OCI-LY1 (cell line): ENCODE data around the gene TCIRG1.

Experiments
- H2AFZ ChIP-seq: fragments of 200-600 bp; sonication (generic), shearing (Covaris generic); 2 replicates; pipeline ENCODE4 v1.6.0; 2014; ENCODE audit warnings: antibody characterized with exemption, mild to moderate bottlenecking, low read length
- H3F3A ChIP-seq: fragments of 200-600 bp; sonication (generic), shearing (Covaris generic); 2 replicates; pipeline ENCODE4 v1.6.0; 2014; ENCODE audit warnings: mild to moderate bottlenecking, antibody characterized with exemption, low read length, moderate library complexity; ENCODE audit not compliant: insufficient read depth
- H3K27ac ChIP-seq: fragments of 200-600 bp; sonication (generic); 2 replicates; pipeline ENCODE4 v1.5.1; 2014; ENCODE audit warnings: low read length, mixed run types, mild to moderate bottlenecking, low read depth; ENCODE audit not compliant: poor library complexity, severe bottlenecking
- H3K27me3 ChIP-seq: fragments of 200-600 bp; sonication (generic); 2 replicates; pipeline ENCODE4 v1.6.0; 2014; ENCODE audit warnings: antibody characterized with exemption, mild to moderate bottlenecking, low read length, moderate library complexity; ENCODE audit not compliant: insufficient read depth
- H3K36me3 ChIP-seq: fragments of 200-600 bp; sonication (generic); 2 replicates; pipeline ENCODE4 v1.6.1; 2014; ENCODE audit warnings: mild to moderate bottlenecking, antibody characterized with exemption, low read length, moderate library complexity, mixed read lengths; ENCODE audit not compliant: insufficient read depth
- H3K4me1 ChIP-seq: fragments of 200-600 bp; sonication (generic); 2 replicates; pipeline ENCODE4 v1.5.1; 2014; ENCODE audit warnings: mild to moderate bottlenecking, low read length, moderate library complexity; ENCODE audit not compliant: insufficient read depth, severe bottlenecking
- H3K4me2 ChIP-seq: fragments of 200-600 bp; sonication (generic), shearing (Covaris generic); 2 replicates; pipeline ENCODE4 v1.6.1; 2014; ENCODE audit warnings: low read length
- H3K4me3 ChIP-seq: fragments of 200-600 bp; sonication (generic); 2 replicates; pipeline ENCODE4 v1.5.1; 2014; ENCODE audit warnings: low read length, low read depth, mild to moderate bottlenecking, mixed read lengths; ENCODE audit not compliant: poor library complexity, severe bottlenecking
- H3K79me2 ChIP-seq: fragments of 200-600 bp; shearing (Covaris generic); 2 replicates; pipeline ENCODE4 v1.6.1; 2016; ENCODE audit warnings: mixed run types, low read length, mixed read lengths; ENCODE audit not compliant: insufficient read depth
- H3K9ac ChIP-seq: fragments of 200-600 bp; sonication (generic), shearing (Covaris generic); 2 replicates; pipeline ENCODE4 v1.6.1; 2014; ENCODE audit warnings: mild to moderate bottlenecking, low read length, mixed read lengths
- H3K9me2 ChIP-seq: fragments of 200-600 bp; sonication (generic), shearing (Covaris generic); 2 replicates; pipeline ENCODE4 v1.6.1; 2014; ENCODE audit warnings: low read depth, mild to moderate bottlenecking, low read length, mixed read lengths
- H3K9me3 ChIP-seq: fragments of 200-600 bp; shearing (Covaris generic); 2 replicates; pipeline ENCODE4 v1.6.1; 2014; ENCODE audit warnings: low read length, mixed read lengths
- H4K20me1 ChIP-seq: fragments of 200-600 bp; sonication (generic), shearing (Covaris generic); 2 replicates; pipeline ENCODE4 v1.6.0; 2016; ENCODE audit warnings: mild to moderate bottlenecking, low read length; ENCODE audit not compliant: insufficient read depth
- EZH2 ChIP-seq: fragments of 200-600 bp; sonication (generic), shearing (Covaris generic); IDR thresholded peaks from 2 replicates; pipeline ENCODE4 v1.8.0; 2017; ENCODE audit warnings: borderline replicate concordance, mixed run types, mild to moderate bottlenecking, antibody characterized with exemption, low read length, moderate library complexity, mixed read lengths
- TF ChIP-seq, protein P1 (sequence below): fragments of 200-600 bp; sonication (generic), shearing (Covaris generic); IDR thresholded peaks from 2 replicates; pipeline ENCODE4 v1.5.1; 2017; ENCODE audit warnings: mild to moderate bottlenecking, antibody characterized with exemption, low read length, moderate library complexity, mixed read lengths

TCIRG1 gene

DNA sequence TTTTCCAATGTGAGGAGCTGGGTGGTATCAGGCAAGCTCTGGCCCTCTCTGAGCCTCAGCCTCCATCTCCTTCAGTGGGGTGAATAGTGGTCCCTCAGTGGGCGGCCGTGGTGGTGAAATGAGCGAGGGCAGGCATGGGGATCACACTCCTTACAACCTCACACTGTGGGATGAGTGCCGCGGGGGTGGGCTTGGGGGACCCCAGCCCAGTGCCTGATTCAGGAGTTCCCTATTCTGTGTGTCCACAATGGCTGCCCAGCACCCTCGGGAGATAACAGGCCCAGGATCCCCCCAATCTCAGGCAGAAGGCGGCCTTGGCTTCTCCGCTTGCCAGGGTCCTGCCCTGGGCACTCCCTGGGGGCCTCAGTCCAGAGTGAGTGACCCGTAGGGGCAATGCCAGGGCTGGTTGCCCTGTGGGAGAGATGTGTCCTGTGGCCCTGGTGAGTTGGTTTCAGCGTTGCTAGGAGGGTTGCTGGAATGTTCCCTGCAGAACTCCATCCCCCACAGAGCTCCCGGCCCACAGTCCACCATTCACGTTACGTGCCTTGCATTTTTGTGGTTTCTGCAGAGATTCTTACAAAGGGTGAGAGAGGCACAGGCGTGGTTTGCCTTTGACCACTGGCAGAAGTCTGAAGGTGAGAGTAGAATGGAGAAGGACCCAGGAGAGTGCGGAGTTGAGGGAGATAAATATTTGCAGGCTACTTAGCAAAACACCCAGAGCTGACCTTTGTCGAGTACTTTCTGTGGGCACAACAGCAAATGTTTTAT is 25.8 kb upstream of the TCIRG1 start:
- H3K4me3 ChIP-seq = no peak overlapping the region
- peaks cover 5% of the 10 kb centered on the region for H3K27me3 ChIP-seq
- H4K20me1 ChIP-seq = no peaks in the 10 kb centered on the region
- no peaks in the 10 kb centered on the region for H3K9me2 ChIP-seq
- H3K36me3 ChIP-seq = no peaks in the 10 kb centered on the region
- no peak overlapping the region for H2AFZ ChIP-seq
- no peaks in the 10 kb centered on the region for H3K79me2 ChIP-seq
- H3K4me2 ChIP-seq = no peak overlapping the region
- H3K27ac ChIP-seq = no peak overlapping the region
- peaks cover 21% of the 10 kb centered on the region for H3K4me1 ChIP-seq
- H3K9me3 ChIP-seq = no peaks in the 10 kb centered on the region
- H3F3A ChIP-seq = no peaks in the 10 kb centered on the region
- TF ChIP-seq, protein P1, sequence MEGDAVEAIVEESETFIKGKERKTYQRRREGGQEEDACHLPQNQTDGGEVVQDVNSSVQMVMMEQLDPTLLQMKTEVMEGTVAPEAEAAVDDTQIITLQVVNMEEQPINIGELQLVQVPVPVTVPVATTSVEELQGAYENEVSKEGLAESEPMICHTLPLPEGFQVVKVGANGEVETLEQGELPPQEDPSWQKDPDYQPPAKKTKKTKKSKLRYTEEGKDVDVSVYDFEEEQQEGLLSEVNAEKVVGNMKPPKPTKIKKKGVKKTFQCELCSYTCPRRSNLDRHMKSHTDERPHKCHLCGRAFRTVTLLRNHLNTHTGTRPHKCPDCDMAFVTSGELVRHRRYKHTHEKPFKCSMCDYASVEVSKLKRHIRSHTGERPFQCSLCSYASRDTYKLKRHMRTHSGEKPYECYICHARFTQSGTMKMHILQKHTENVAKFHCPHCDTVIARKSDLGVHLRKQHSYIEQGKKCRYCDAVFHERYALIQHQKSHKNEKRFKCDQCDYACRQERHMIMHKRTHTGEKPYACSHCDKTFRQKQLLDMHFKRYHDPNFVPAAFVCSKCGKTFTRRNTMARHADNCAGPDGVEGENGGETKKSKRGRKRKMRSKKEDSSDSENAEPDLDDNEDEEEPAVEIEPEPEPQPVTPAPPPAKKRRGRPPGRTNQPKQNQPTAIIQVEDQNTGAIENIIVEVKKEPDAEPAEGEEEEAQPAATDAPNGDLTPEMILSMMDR = no peak
- TF ChIP-seq EZH2 = no peak
- no peak overlapping the region for H3K9ac ChIP-seq

DNA sequence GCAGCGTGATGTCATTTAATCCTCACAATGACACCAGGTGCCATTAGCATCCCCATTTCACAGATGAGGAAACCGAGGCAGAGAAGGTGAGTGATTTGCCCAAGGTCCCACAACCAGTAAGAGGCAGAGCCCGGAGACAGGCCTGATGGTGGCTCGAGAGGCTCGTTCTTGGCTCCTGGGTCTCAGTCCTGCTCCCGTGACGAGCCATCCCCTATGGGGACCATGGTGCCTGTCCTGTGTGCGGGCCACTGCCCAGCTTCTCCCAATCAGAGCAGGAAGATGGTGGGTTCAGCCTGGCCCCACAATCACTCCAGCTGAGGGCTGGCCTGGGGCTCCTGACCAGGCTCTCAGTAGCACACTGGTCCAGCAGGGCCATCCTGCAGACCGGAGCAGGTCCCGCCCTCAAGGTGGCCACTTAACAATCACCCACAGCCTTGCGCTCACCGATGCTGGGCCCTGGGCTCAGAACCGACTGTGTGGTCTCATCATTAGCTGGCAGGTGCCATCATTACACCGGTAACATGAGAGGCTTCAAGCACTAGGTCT is 25.1 kb upstream of the TCIRG1 start:
- H3K27me3 ChIP-seq = peaks cover 5% of the 10 kb centered on the region
- H3K4me1 ChIP-seq = peaks cover 14% of the 10 kb centered on the region
- H3K79me2 ChIP-seq = no peaks in the 10 kb centered on the region
- H3K9me3 ChIP-seq = no peaks in the 10 kb centered on the region
- H3K4me2 ChIP-seq = no peak overlapping the region
- no peaks in the 10 kb centered on the region for H4K20me1 ChIP-seq
- H3K27ac ChIP-seq = no peak overlapping the region
- no peak for TF ChIP-seq EZH2
- TF ChIP-seq, protein P1 = no peak
- H3K9ac ChIP-seq = no peak overlapping the region
- no peaks in the 10 kb centered on the region for H3F3A ChIP-seq
- H3K36me3 ChIP-seq = no peaks in the 10 kb centered on the region
- H3K9me2 ChIP-seq = no peaks in the 10 kb centered on the region
- H3K4me3 ChIP-seq = no peak overlapping the region
- H2AFZ ChIP-seq = no peak overlapping the region

DNA sequence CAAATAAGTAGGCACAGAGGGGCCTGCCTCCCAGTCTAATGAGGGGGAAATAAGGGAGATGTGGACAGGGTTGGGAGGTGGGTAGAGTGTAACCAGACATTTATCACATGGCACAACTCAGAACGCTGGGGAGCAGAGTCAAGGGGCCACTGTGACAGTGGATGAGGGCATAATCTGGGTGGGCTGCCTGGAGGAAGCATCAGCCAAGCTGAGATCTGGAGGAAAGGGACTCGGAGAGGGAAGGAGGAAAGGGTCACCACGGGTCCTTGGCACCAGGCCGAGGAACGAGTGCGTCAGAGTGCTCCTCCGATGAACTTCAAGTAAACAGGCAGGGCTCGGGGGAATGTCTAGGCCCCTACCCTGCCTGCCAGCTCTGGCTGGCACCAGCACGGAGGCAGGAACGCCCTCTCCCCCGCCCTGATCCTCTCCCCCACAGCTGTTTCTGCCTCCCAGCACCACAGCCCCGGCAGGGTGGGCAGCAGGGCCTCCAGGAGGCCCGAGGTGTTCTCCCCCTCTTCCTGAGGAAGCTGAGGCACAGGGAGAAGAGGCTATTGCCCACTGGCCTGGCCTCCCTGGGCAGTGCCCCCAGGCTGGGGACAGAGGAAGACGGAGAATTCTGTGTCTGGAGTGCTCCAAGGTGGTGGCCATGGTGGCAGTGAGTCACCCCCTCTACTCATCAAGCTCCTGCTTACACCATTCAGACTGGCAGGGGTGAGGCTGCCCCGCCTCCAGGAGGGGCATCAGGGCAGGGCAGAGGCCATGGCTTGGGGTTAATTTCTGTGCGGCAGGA is 24.5 kb upstream of the TCIRG1 start:
- Histone ChIP-seq H3K4me1 (peaks cover 8% of the 10 kb centered on the region), H3K9ac (no peak overlapping the region), H3K4me3 (no peak overlapping the region), H3K9me2 (no peaks in the 10 kb centered on the region), H3K27me3 (peaks cover 5% of the 10 kb centered on the region), H2AFZ (no peak overlapping the region), H4K20me1 (no peaks in the 10 kb centered on the region), H3F3A (no peaks in the 10 kb centered on the region), H3K36me3 (no peaks in the 10 kb centered on the region), H3K9me3 (no peaks in the 10 kb centered on the region), H3K27ac (no peak overlapping the region), H3K4me2 (no peak overlapping the region), H3K79me2 (no peaks in the 10 kb centered on the region)
- TF ChIP-seq EZH2 = no peak
- TF ChIP-seq, protein P1 = no peak
